ENCODE data around the gene STX18.

DNA sequence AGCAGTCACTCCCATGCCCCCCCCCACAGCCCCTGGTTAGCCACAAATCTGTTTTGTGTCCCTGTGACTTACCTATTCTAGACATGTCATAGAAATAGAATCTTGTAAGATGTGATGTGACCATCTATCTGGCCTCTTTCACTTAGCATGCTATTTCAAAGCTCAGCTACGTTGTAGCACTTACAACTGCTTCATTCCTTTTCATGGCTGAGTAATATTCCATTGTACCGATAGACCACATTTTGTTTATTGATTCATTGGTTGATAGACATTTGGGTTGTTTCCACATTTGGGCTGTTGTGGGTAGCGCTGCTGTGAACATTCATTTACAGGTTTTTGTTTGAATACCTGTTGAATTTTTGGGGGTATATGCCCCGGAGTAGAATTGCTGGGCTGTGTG is 143.4 kb downstream of the STX18 start:
- no peak for TF ChIP-seq CTCF (IDR thresholded peaks at IDR 0.05 in 4 of 5, conservative IDR thresholded peaks at IDR 0.05 in 1 of 5)
- no peak for TF ChIP-seq POLR2A (IDR thresholded peaks at IDR 0.05)
